Measurements from ENCODE around the gene MED13L.

Gene MED13L

DNA sequence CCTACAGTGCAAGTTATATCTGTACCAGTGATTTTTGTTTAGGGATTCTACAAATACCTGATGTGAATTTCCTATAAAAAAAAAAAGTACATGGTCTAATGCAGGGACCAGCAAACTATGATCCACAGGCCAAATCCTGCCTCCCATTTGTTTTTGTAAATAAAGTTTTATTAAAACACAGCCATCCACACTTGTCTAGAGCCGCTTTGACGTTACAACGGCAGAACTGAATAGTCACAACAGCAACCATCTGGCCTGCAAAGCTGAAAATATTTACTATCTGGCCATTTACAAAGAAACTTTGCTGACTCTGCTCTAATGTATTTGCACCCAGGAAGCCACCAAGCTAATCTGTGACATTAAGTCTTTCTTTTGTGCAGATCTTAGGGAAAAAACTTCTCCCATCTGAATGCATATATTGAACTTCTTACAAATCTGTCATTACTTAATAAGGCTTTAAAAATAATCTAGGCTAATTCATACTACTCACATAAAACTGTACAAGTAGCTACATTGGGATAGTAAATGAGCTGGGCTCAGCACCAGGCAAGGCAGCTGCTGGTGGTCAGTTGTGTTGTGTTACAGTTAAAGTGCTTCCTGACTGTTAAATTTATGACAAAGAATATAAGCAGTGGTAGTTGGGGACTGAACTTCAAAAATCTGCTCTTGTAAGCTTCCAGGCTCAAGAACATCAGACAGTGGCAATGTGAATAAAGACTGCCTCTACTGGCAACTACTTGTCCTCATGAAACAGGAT, 303.3 kb downstream of the MED13L start:
- no peak for DNase-seq (ENCODE audit: low spot score)

DNA sequence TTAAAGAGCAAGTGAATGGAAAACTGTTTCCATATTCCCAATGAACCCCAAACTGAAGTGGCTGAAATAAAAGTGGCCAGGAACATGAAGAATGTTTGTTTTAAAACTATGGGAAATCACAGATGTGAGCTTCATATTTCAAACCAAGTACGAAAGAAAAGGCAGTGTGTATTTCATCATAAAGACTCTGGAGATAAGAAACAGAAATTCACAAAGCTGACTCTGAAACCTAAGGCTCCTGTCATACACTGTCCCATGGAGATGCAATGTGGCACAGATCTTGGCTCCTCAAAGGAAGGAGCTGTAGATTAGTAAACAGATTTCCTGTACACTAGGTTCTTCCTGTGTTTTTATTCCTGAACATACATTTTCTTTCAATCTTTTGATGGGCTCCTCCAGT, 304.4 kb downstream of the MED13L start:
- DNase-seq (ENCODE audit: low spot score): no peak

DNA sequence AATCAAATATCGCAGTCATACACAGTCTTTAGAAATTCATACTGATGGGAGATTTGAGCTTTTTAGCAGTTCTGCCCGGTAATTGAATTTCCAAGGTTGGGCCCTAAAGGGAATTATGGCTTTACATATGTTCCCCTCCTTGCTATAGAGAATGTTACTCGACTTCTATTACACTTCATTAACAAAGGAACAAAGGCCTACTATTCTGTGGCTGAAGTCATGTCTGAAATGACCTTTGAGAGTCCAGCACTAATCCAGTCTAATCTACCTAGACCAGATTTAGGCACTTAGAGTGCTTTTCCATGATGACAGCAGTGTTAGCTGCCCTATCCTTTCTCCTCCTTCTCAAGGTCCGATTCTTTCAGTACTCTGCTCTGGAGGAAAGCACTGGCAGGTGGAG, 305.3 kb downstream of the MED13L start:
- DNase-seq (ENCODE audit: low spot score): no peak

DNA sequence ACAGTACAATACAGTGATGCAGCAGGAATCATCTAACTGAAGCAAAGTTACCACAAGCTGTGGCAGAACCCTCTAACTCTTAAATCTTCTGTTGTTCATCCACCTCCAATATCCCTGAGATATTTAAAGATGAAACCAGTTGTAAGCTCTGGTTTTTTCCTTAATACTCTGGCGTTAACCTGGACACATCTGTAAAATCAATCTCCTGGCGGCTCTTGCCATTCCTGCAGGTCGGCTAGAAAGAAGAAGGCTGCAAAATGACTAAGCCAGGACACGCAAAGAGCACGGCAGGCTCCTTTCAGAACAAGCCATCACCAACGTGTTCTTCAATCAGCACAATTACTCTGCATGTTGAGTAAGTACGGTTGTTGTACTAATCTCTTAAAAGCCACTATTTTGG, 309.3 kb downstream of the MED13L start:
- DNase-seq (ENCODE audit: low spot score): no peak

DNA sequence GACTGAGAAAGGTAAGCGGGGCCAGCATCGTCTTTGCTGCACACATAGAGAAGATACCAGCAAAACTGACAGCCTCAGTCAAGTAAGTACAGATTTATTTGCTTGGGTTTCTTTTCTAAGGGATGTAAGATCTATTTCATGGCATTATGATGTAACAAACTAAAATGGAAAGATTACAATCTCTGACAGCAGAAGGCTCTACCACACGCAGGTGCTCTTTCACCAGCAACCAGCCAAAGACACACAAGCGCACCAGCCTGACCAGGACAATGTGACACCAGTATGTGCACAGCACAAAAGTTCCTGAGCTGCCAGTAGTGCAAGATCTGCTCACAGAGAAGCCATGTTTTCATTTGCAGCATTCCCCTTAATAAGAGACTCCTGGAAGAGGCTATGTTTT, 311.1 kb downstream of the MED13L start:
- DNase-seq (ENCODE audit: low spot score): no peak

DNA sequence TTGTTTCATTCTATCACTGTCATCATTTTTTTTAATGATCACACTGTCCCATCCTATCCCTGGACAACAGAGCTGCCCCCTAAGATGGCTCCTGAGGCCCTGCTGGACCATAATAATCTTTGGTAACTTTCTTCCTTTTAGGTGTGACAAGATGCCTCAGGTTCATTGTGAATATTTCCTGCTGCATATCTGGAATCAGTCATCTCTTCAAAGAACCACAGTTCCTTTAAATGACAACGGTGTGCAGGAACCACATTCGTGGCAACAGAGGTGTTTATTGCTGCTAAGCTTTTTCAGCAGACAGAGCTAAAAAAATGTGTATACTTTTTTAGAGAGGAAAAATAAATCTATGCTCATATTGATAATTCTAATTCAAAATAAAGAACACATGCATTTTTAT, 312.9 kb downstream of the MED13L start:
- no peak for DNase-seq (ENCODE audit: low spot score)

DNA sequence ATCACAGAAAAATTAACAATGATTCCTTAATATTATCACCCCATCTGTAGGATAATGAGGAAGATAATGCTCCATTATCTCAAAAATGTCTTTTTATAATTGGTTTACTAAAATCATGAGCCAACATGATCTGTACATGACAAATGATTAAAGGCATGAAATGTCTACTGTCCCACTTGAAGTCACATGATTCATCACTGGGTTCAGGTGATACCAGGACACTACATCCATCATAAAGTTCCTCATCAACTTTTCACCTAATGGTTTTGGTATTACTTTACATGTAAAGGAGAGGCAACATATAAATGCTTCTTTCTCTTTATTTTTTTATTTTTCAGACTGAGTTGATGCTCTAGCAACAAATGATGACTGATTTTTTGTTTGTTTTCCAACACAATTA, 313.3 kb downstream of the MED13L start:
- DNase-seq (ENCODE audit: low spot score): no peak

DNA sequence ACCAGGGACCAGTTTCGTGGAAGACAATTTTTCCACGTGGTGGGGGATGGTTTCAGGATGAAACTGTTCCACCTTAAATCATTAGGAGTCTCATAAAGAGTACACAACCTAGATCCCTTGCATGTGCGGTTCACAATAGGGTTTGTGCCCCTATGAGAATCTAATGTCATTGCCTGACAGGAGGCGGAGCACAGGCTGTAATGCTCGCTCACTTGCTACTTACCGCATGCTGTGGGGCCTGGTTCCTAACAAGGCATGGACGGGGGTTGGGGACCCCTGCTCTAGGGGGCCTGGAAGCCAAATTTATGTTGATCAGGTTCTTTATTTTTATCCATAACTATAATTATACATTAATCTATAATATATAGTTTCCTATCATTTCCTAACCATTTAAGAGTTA, 315.3 kb downstream of the MED13L start:
- DNase-seq (ENCODE audit: low spot score): no peak

DNA sequence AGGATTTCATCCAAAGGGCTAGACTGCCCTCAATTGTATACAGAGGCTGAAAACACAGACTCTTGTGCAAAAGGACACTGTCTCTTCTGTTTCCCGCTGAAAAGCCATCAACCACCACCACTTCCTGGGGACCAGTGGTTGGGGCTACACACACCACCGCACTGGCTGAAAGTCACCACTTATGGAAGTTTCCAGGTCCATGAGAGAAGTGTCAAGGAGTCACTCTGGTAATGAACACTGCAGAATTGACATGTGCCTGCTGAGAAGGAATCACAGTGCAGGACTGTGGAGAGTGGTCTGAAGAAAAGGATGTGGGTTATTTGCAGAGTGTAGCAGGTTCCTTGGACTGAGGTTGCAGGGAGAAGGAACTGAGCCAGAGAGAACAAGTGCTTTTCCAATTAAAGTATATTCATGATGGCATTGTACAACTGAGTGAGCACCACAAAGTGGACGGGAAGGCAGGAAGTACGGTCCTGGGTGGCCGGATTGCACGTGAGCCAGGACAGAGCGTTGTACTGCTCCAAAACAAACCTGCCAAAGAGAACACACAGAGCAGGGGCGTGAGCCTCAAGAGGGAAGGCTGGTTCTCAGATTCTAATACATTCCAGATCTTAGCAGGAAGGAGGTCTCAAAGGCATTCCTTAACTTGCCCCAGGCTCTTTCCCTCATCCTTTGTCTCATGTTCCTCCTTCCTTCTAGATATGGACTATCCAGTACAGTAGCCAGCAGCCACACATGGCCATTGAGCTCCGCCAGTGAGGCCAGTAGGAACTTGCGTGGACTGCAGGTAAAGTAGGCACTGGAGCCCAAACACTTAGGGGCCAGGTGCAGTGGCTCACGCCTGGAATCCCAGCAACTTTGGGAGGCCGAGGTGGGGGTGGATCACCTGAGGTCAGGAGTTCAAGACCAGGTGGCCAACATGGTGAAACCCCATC, 316.4 kb downstream of the MED13L start:
- DNase-seq (ENCODE audit: low spot score): no peak

DNA sequence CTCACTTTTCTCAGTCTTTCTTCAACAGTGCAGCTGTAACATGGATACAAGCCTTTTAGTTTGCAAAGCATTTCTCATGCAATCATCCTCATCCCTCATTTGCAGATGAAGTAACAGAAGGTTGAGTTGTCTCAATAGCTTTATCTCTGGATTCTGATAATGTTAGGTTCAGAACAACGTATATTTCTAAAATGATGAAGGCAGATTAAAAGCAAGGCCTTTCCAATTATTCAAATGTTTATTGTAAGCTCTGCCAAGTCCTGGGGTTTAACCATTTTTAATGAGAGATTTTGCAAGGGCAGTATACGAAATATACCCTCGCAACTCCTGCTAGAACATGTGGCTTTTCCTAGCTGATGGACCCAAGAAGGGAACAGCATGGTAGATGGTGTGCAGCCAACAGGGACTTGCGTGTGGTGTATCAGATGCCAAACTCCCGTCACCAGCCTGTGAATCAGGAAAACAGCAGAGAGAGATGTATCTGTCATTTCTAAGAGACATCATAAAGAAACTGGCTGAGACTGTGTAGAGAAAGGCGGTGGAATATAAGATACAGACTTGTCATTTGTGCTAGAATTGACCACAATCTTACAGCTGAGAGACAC, 319.7 kb downstream of the MED13L start:
- no peak for DNase-seq (ENCODE audit: low spot score)

DNA sequence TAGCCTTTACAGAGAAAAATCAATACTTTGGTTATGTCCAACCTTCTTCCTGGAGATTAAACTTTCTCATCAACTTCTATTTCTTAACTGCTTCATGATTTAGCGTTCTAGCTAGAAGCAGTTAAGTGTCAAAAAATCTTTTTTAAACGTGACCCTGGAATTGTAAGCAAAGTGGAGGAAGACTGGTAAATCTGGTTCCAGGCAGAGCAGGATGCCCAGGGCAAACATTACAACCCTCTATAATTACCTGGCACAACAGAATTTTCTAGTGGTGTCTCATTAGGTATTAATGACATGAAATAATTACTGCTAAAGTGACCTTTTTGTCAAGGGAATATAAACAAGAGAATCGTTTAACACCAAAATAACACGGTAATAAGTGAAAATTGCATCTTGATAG, 320.8 kb downstream of the MED13L start:
- no peak for DNase-seq (ENCODE audit: low spot score)

DNA sequence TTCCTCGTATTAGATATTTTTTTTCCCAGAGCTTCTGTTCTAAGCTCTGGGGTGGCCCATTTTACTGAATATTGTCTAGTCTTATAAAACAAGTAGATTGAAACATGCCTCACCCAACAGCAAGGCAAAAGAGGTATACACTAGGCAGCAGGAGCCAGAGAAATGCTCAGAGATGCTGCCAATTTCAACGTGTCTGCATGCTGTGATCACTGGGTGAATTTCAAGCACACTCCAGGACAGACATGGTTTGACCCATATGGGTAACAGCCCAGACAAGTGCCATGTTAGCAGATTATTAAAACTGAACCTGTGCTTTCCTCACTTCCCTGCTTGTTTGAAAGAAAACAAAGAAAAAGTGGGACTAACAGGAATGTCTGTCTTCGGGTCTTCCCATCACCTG, 321.3 kb downstream of the MED13L start:
- DNase-seq (ENCODE audit: low spot score): no peak

DNA sequence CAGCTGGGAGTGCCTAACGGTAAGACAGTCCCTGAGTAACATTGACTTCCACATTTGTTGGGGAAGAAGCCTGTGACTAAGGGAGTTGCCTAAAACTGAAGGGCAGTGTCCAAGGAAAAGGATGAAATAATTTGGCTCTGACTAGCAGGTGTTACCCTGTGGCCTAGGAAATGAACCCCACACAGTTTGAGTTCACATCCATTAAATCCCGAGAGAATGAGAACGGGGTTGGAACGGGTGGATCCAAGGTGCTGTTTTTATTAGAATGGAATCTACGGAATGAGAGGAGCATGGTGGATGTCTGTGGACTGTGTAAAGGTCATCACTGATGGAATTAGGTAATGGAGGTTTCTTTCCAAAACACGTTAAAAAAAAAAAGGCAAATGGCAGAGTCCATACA, 324.0 kb downstream of the MED13L start:
- no peak for DNase-seq (ENCODE audit: low spot score)

DNA sequence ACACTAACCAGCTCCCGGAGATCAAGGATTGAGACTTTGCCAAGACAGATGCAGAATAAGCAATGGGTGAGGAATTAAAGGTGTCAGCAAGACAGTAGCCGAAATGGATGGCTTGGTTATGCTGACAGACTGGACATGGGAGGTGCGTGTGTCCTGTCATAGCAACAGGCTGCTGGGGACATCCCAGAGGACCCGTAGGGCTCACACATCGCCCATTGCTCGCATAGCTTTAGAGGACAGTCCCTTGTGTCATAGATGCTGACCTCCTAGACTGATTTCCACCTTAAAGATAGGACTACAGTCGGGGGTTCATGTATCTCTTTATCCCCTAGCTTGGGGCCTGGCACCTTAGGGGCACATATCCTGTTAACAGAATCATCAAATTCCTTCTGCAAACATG, 324.5 kb downstream of the MED13L start:
- no peak for DNase-seq (ENCODE audit: low spot score)

DNA sequence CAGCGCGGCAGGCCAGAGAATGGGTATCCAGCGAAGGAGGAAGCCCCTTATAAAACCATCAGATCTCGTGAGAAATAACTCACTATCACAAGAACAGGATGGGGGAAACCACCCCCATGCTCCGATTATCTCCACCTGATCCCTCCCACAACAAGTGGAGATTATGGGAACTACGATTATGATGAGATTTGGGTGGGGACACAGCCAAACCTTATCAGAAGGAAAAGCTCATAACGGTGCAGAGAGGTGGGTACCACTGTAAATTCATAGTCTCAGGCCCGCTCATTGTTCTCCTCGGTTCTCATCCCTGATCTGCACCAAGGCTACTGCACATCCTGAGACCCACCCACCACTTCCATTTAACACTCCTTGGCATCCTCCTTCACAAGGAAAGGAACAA, 326.5 kb downstream of the MED13L start:
- no peak for DNase-seq (ENCODE audit: low spot score)

DNA sequence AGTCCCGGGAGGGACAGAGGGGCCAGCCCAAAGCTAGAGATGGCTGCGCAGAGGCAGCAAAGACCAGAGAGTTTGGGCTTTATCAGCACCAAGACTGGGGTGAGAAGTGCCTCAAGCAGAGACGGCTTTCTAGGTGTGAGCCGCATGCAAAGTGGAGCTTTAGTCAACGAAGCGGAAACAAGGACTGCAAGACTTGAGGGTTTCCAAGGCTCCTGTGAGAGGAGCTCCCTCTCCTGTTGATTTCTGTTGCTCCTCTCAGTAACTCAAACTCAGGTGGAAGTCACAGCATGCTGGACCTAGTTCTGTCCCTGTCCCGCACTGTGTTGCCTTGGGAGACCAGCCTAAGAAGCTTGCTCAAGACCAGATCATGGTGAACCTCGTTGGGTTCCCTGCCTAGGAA, 327.8 kb downstream of the MED13L start:
- DNase-seq (ENCODE audit: low spot score): no peak

DNA sequence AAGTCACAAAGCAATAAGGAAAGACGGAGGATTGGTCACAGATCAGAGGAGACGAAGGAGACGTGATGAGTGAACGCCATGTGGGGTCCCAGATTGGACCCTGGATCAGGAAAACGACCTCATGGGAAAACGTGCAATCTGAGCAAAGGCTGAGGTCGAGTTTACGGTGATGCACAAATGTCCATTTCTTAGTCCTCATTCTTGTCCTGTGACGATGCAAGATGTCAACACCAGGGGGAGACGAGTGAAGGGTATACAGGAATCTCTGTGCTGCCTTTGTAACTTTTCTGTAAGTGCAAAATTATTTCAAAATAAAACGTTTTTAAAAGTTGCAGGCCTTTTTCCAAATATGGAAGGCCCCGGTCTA, 329.8 kb downstream of the MED13L start:
- DNase-seq (ENCODE audit: low spot score): no peak

DNA sequence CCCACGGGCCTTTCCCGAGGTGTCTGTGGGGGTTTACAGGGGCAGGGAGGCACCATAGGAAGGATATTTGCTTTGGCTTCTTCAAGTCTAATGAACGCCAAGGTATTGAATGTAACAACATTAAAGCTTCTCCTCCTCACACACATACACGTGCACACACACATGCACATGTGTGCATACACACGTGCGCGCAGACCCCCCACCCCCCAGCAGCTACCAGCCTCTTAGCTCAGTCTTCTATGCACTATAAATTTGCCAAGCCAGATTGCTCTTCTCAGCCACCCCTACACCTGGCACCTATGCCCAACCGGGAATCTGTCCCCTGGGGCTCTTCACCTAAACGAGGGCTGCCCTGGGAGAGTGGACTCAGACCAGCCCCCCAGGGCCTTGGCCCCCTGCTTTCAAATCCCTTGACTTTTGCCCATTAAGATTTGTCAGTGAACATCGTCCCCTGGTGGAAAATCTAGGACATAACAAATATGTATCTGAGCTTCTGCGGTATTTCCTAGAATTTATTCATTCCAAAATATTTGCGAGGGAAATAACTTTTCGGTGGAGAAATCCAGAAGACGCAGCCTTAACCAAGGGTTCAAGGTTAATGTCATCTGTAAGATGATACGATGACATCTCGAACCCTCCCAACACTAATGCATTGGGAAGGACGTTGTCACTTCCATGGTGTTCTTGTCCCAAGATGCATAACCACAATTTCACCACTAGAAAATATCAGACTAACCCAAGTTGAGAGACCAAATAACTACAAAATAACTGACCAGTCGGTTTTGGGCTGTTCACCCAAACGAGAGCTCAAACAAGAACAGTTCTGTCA, 330.4 kb downstream of the MED13L start:
- DNase-seq (ENCODE audit: low spot score): no peak

DNA sequence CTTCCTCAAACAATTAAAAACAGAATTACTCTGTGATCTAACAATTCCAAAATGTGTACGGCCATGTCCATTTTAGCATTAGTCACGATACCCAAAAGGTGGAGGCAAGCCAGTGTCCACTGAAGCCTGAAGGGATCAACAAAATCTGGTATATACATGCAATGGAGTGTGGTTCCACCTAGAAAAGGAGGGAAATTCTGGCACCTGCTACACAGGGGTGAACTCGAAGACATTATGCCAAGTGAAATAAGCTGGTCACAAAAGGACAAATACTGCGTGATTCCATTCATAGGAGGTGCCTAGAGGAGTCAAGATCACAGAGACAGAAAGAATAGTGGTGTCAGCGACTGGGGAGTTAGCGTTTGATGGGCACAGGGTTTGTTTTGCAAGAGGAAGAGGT, 331.4 kb downstream of the MED13L start:
- peak; percentile 14 for DNase-seq (ENCODE audit: low spot score)

DNA sequence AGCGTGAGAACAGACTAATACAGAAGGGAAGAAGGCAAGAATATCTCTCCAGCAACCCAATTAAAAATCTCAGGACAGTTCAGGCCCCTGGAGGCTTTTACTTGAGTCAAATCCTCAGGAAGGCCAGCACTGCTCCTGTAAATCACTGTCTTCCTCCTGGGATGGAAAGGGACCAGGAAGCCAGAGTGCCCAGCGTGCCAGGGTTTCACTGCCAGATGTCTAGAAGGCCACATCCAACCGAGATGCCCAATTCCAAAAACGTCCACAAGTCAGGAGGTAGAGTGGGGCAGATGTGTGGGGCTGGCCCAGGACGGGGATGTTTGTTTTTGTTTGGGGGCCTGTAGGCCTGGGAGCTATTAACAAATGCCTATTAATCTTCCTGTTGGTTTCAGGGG, 332.0 kb downstream of the MED13L start:
- DNase-seq (ENCODE audit: low spot score): no peak

DNA sequence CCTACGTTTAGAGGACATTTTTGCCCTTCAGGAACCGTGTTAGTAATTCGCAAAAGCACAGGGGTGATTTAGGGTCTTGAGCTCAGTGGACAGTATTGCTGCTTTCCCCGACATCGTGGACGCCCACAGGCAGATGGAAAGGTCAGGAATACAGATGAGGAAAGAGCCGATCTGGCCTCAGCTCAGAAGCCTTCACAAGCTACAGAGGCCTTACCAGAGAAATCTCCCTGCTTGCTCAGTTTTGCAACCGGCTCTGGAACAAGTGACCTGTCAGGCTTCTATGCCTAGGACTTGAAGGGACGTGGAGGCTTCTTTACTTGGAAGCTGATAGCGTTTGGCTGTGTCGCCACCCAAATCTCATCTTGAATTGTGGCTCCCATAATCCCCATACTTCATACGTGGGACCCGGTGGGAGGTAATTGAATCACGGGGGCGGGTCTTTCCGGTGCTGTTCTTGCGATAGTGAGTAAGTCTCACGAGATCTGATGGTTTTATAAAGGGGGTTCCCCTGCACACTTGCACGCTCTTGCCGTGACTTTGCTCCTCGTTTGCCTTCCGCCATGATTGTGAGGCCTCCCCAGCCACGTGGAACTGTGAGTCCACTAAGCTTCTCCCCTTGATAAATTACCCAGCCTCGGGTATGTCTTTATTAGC, 332.5 kb downstream of the MED13L start:
- DNase-seq (ENCODE audit: low spot score): no peak

DNA sequence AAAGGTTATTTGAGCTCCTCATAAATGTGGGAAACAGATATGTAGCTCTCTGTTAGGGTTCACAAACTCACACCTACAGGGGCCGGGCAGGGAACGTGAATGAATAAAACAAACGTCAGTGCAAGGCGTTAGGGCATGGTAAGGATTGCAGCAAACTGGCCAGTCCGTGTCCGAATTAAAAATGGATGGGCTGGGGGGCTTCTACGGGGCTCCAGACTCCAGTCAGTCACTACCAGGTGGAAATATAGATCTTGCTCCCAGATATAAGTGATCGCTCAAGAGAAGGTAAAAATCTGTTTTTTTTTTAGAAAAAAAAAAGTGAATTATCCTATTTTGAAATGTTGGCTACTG, 333.1 kb downstream of the MED13L start:
- DNase-seq (ENCODE audit: low spot score): no peak

All from kidney tubule cell (primary cell).